HepG2 (cell line): Measurements from ENCODE around the gene GPATCH8. TPM values are rescaled to one million over a fixed set of nuclear protein-coding genes. Genes with fewer than 3 reads are reported as not detected.

Experiments
- ATAC-seq: fragments of 200-7000 bp; cut with Tn5 transposase; 3 replicates; pipeline ENCODE4 v1.9.1; 2020; ENCODE audit warnings: mild to moderate bottlenecking, moderate library complexity
- BruUV-seq: library from RNA; stranded (reverse); fragments of 400-500 nt; replicated peaks from 2 replicates; lab custom pipeline; 2021; lab: Mats Ljungman, UMichigan
- CTCF ChIA-PET: fragments of 300-600 bp; formaldehyde crosslinking; extraction: SDS; loops from one replicate; lab custom pipeline; 2021; ENCODE audit warnings: low total read pairs, inconsistent platforms, low intra/inter-chr PET ratio; lab: Yijun Ruan, JAX
- POLR2A ChIA-PET: fragments of 350-600 bp; sonication (Branson Sonifier 250); formaldehyde crosslinking; loops from one replicate; lab custom pipeline; 2020; ENCODE audit warnings: antibody characterized with exemption, inconsistent platforms; lab: Yijun Ruan, JAX
- DNase-seq: peaks from one replicate; pipeline ENCODE4 v3.0.0-alpha.2; 2015; ENCODE audit warnings: low spot score
- FAIRE-seq: peaks from 3 replicates; lab custom pipeline; 2011; peaks lifted over from hg19 to GRCh38; lab: Jason Lieb, UNC
- H2AFZ ChIP-seq: one replicate; pipeline ENCODE4 v1.6.1; 2011; ENCODE audit warnings: low read length, inconsistent platforms
- H3K27ac ChIP-seq: fragments of 300-600 bp; 3 replicates; pipeline ENCODE4 v1.8.0; 2011; ENCODE audit warnings: mixed run types, mild to moderate bottlenecking, mixed read lengths, low read length, inconsistent platforms; ENCODE audit not compliant: insufficient read depth; ENCODE audit errors: extremely low read length
- H3K27me3 ChIP-seq, 2 experiments: fragments of 200-600 bp in 1 of 2; 2 replicates in 1 of 2; 3 replicates in 1 of 2; pipeline versions ENCODE4 v1.6.0 to v1.8.0; 2011; ENCODE audit warnings: low read length in 2 of 2, mild to moderate bottlenecking in 2 of 2, moderate library complexity in 2 of 2, inconsistent platforms in 1 of 2; ENCODE audit not compliant: insufficient read depth in 2 of 2, control insufficient read depth in 1 of 2
- H3K36me3 ChIP-seq, 2 experiments: fragments of 200-600 bp in 1 of 2; replicated peaks in 1 of 2; 2 replicates in 1 of 2; 3 replicates in 1 of 2; pipeline versions ENCODE4 v1.5.1 to v1.8.0; 2011; ENCODE audit warnings: low read length in 2 of 2, inconsistent platforms in 1 of 2; ENCODE audit not compliant: insufficient read depth in 2 of 2, control insufficient read depth in 1 of 2
- H3K4me1 ChIP-seq: 2 replicates; pipeline ENCODE4 v1.5.1; 2012; ENCODE audit warnings: low read length, inconsistent platforms; ENCODE audit not compliant: insufficient read depth
- H3K4me2 ChIP-seq: 2 replicates; pipeline ENCODE4 v1.6.0; 2011; ENCODE audit warnings: low read depth, low read length, inconsistent platforms
- H3K4me3 ChIP-seq, 3 experiments: fragments of 200-600 bp in 1 of 3; sonication (generic), shearing (Covaris generic) in 1 of 3; replicated peaks in 1 of 3; 2 replicates each; pipeline ENCODE4 v1.5.1; 2011 to 2016; ENCODE audit warnings: low read length in 3 of 3, inconsistent platforms in 2 of 3, low read depth in 2 of 3, mild to moderate bottlenecking in 2 of 3, control low read depth in 1 of 3, mixed read lengths in 1 of 3; ENCODE audit not compliant: insufficient read depth in 1 of 3
- H3K79me2 ChIP-seq: one replicate; pipeline ENCODE4 v1.6.1; 2011; ENCODE audit warnings: low read length, inconsistent platforms; ENCODE audit not compliant: insufficient read depth
- H3K9ac ChIP-seq: 2 replicates; pipeline ENCODE4 v1.6.0; 2011; ENCODE audit warnings: mild to moderate bottlenecking, low read depth, low read length, inconsistent platforms; ENCODE audit not compliant: insufficient read depth
- H3K9me3 ChIP-seq: 2 replicates; pipeline ENCODE4 v1.5.1; 2012; ENCODE audit warnings: mild to moderate bottlenecking, low read length
- H4K20me1 ChIP-seq: 2 replicates; pipeline ENCODE4 v1.6.0; 2011; ENCODE audit warnings: inconsistent platforms, mild to moderate bottlenecking, low read length, moderate library complexity; ENCODE audit not compliant: insufficient read depth
- CHD2 ChIP-seq: IDR thresholded peaks from 2 replicates; pipeline ENCODE4 v1.6.1; 2011; ENCODE audit warnings: low read depth, low read length, improper control_type of control experiment
- NR2C2 ChIP-seq: sonication (generic); formaldehyde crosslinking; IDR thresholded peaks from 2 replicates; pipeline ENCODE4 v1.4.0; 2020; ENCODE audit warnings: missing genetic modification reagents, mild to moderate bottlenecking, moderate library complexity, borderline replicate concordance
- SALL2 ChIP-seq: sonication (generic); formaldehyde crosslinking; IDR thresholded peaks from 2 replicates; pipeline ENCODE4 v1.8.1; 2023; ENCODE audit warnings: mild to moderate bottlenecking, missing genetic modification reagents, inconsistent platforms
- SP2 ChIP-seq: sonication (generic); formaldehyde crosslinking; IDR thresholded peaks from 2 replicates; pipeline ENCODE4 v1.5.1; 2020; ENCODE audit warnings: mild to moderate bottlenecking, missing genetic modification reagents
- TAF15 ChIP-seq: fragments of 200-400 bp; formaldehyde crosslinking; IDR thresholded peaks from one replicate; pipeline ENCODE4 v1.6.1; 2018; ENCODE audit warnings: mild to moderate bottlenecking, low read depth, low read length; ENCODE audit not compliant: poor library complexity, severe bottlenecking
- ZNF350 ChIP-seq: sonication (generic); formaldehyde crosslinking; IDR thresholded peaks from 2 replicates; pipeline ENCODE4 v1.4.0; 2020; ENCODE audit warnings: mild to moderate bottlenecking, low read depth, missing genetic modification reagents, borderline replicate concordance
- ZNF441 ChIP-seq: sonication (generic); formaldehyde crosslinking; IDR thresholded peaks from 2 replicates; pipeline ENCODE4 v1.7.0; 2021; ENCODE audit warnings: missing genetic modification reagents, borderline replicate concordance
- ZNF614 ChIP-seq: IDR thresholded peaks from 2 replicates; pipeline ENCODE4 v1.6.1; 2018; ENCODE audit warnings: missing biosample characterization, missing genetic modification reagents, inconsistent platforms, borderline replicate concordance
- ZNF747 ChIP-seq: sonication (generic); formaldehyde crosslinking; IDR thresholded peaks from 2 replicates; pipeline ENCODE4 v1.8.1; 2023; ENCODE audit warnings: missing genetic modification reagents, mild to moderate bottlenecking, borderline replicate concordance
- ZNF781 ChIP-seq: sonication (generic); formaldehyde crosslinking; IDR thresholded peaks from 2 replicates; pipeline ENCODE4 v1.5.1; 2020; ENCODE audit warnings: borderline replicate concordance, mild to moderate bottlenecking, missing genetic modification reagents; ENCODE audit errors: not compliant biosample characterization
- WGBS: methylation state at CpG from one replicate; pipeline ENCODE4 v1.1.6; 2017; ENCODE audit warnings: low lambda C conversion rate; 5-methylcytosine and 5-hydroxymethylcytosine counted together
- in situ Hi-C: cut with HindIII; loops from 2 replicates; pipeline ENCODE4 v1.10.0; 2017; ENCODE audit warnings: low pct_unique_long_range_greater_than_20kb; ENCODE audit not compliant: extremely low pct_ligation_motif_present
- intact Hi-C: fragments of 100-400 bp; cut with micrococcal nuclease; formaldehyde crosslinking; loops from one replicate; pipeline ENCODE4 v1.10.0; 2022; ENCODE audit not compliant: unreplicated experiment
- polyA plus RNA-seq, 8 experiments: library from polyadenylated mRNA; depleted of rRNA in 3 of 8; stranded (reverse) in 7 of 8; unstranded in 1 of 8; fragments of >200 nt; fragmentation: Illumina TruSeq in 4 of 8; extraction: Trizol in 4 of 8; gene quantifications; 2 replicates each; pipeline versions ENCODE4 v1.2.1 to v1.2.3, GENCODE V29; 2011 to 2016; ENCODE audit warnings: low read depth in 4 of 8, missing spikeins in 1 of 8, mixed read lengths in 1 of 8; ENCODE audit not compliant: insufficient read depth in 1 of 8
- total RNA-seq, 5 experiments: library from RNA; depleted of rRNA; stranded (reverse); fragments of >200 nt; fragmentation: Illumina TruSeq; extraction: Trizol; gene quantifications; 2 replicates each; pipeline ENCODE4 v1.2.3, GENCODE V29; 2016; ENCODE audit warnings: low read depth in 1 of 5
- TF ChIP-seq, protein P1 (sequence below): sonication (generic); formaldehyde crosslinking; IDR thresholded peaks from 2 replicates; pipeline ENCODE4 v1.8.1; 2022; ENCODE audit warnings: mild to moderate bottlenecking, missing genetic modification reagents
- TF ChIP-seq, protein P2 (sequence below): sonication (generic); formaldehyde crosslinking; IDR thresholded peaks from 2 replicates; pipeline ENCODE4 v1.4.0; 2020; ENCODE audit warnings: missing genetic modification reagents
- TF ChIP-seq, protein P3 (sequence below): sonication (generic); formaldehyde crosslinking; conservative IDR thresholded peaks from 2 replicates; pipeline ENCODE4 v1.8.0; 2022; ENCODE audit warnings: mild to moderate bottlenecking, moderate library complexity, missing genetic modification reagents

Gene GPATCH8
- total and polyA plus RNA-seq, 2 of the 13 experiments (the other 11 are each of a cell fraction or from before 2014, with no cell fraction given) = 20.7 to 21.5 TPM

DNA sequence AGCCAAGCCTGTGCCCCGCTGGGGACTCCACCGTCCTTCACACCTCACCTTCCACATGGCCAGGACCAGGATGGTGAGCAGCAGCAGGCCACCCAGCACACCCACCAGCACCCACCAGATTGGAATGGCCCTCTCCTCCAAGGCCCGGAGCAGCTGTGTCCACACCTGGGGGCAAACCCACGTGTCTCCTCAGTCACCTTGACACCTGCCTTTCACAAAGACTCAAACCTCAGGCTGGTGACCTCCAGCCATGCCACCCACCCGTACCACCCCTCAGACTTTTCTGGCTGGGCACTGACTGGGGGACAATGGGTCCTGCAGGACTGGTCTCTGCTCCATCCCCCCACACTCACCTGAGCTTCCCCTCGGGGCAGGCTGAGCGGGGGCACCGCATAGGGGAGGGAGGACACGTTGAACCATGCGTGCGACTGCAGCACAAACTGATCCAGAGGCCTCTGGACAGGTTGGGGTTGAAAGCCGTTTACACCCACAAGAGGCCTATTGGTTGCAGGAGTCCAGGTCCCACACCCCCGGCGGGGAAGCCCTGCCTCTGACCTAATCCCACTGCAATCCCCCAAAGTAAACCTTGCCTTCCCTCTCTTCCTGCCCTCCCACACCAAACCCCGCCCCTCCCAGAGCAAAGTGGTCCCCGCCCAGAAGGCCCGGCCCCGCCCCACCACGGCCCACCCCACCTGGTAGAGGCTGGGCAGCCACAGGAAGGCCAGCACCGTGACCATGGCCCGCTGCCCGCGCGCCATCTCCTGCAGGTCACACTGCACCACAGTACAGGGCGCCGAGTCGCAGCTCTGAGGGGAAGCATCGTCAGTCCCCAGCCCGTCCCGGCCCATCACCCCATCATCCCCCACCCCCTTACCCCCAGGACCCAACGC lies 128.7 kb downstream of the GPATCH8 start (continued):
- peak; percentile 79 for TF ChIP-seq ZNF747
- no peak for TF ChIP-seq ZNF614 (CRISPR knock-in tag)
- TF ChIP-seq CHD2 = 0 out of 2 replicates have a peak, but pooled peaks have one; percentile 29
- 0 out of 2 replicates have a peak, but pooled peaks have one; percentile 19 for TF ChIP-seq NR2C2 (CRISPR knock-in tag)
- 0 out of 2 replicates have a peak, but pooled peaks have one; percentile 19 for TF ChIP-seq ZNF441

DNA sequence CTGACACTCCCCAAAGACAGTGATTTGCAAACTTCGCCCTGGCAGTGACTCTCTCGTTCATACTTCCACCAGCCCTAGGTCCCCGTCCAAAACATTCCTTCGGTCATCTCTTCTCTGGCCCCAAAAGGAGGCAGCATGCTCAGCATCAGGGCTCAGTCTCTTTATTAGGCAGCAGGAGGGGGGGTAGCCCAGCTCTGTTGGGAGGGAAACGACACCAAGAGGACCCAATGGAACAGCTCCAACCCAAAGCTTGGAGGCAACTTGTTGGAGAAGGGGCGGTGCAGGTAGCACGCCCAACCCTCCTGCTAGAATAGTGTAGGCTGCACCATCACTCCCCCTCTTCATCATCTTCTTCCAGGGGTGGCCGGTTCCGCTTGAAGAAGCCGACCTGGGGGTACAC lies 131.2 kb downstream of the GPATCH8 start:
- Histone ChIP-seq H3K9me3 (no peaks in the 10 kb centered on the region), H3K9ac (no peak overlapping the region), H2AFZ (no peak overlapping the region), H3K79me2 (no peaks in the 10 kb centered on the region), H3K36me3 (no peaks in the 10 kb centered on the region), H3K4me2 (peak overlapping the region; percentile 25; the same call in 1 of the 2 replicates), H3K4me1 (peaks cover 90% of the 10 kb centered on the region), H4K20me1 (no peaks in the 10 kb centered on the region; the same call in 1 of the 2 replicates), H3K4me3 (no peak overlapping the region; a peak in 1 of 6 replicates), H3K27me3 (no peaks in the 10 kb centered on the region), H3K27ac (no peak overlapping the region)
- ATAC-seq (no peak), FAIRE-seq (no peak), DNase-seq (no peak)
- intact Hi-C loops (no loop called here), in situ Hi-C loops (no loop called here)
- ChIA-PET CTCF (no interaction called here), POLR2A (interaction anchor here (2.1 kb wide), 1 partner anchor 14 kb away, joined by 6 read pairs; no protein-coding TSS in a partner anchor)
- 64% methylated on average over 10 of the region's 10 CpGs for WGBS
- BruUV-seq = no TSS peak
- TF ChIP-seq, protein P1, sequence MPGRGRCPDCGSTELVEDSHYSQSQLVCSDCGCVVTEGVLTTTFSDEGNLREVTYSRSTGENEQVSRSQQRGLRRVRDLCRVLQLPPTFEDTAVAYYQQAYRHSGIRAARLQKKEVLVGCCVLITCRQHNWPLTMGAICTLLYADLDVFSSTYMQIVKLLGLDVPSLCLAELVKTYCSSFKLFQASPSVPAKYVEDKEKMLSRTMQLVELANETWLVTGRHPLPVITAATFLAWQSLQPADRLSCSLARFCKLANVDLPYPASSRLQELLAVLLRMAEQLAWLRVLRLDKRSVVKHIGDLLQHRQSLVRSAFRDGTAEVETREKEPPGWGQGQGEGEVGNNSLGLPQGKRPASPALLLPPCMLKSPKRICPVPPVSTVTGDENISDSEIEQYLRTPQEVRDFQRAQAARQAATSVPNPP (CRISPR knock-in tag) = no peak
- TF ChIP-seq ZNF350 (0 out of 2 replicates have a peak, but pooled peaks have one; percentile 39), SALL2 (CRISPR knock-in tag) (no peak), SP2 (CRISPR knock-in tag) (0 out of 2 replicates have a peak, but pooled peaks have one; percentile 3), ZNF781 (no peak), TAF15 (no peak)
- TF ChIP-seq, protein P2, sequence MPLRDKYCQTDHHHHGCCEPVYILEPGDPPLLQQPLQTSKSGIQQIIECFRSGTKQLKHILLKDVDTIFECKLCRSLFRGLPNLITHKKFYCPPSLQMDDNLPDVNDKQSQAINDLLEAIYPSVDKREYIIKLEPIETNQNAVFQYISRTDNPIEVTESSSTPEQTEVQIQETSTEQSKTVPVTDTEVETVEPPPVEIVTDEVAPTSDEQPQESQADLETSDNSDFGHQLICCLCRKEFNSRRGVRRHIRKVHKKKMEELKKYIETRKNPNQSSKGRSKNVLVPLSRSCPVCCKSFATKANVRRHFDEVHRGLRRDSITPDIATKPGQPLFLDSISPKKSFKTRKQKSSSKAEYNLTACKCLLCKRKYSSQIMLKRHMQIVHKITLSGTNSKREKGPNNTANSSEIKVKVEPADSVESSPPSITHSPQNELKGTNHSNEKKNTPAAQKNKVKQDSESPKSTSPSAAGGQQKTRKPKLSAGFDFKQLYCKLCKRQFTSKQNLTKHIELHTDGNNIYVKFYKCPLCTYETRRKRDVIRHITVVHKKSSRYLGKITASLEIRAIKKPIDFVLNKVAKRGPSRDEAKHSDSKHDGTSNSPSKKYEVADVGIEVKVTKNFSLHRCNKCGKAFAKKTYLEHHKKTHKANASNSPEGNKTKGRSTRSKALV = no peak
- TF ChIP-seq, protein P3, sequence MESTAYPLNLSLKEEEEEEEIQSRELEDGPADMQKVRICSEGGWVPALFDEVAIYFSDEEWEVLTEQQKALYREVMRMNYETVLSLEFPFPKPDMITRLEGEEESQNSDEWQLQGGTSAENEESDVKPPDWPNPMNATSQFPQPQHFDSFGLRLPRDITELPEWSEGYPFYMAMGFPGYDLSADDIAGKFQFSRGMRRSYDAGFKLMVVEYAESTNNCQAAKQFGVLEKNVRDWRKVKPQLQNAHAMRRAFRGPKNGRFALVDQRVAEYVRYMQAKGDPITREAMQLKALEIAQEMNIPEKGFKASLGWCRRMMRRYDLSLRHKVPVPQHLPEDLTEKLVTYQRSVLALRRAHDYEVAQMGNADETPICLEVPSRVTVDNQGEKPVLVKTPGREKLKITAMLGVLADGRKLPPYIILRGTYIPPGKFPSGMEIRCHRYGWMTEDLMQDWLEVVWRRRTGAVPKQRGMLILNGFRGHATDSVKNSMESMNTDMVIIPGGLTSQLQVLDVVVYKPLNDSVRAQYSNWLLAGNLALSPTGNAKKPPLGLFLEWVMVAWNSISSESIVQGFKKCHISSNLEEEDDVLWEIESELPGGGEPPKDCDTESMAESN (CRISPR knock-in tag) = no peak
